ENCODE data around the gene MVD. TPM values are rescaled to one million over a fixed set of nuclear protein-coding genes. Genes with fewer than 3 reads are reported as not detected.

MVD gene
- total and polyA plus RNA-seq, 2 of the 4 experiments (the other 2 are of a cell fraction), result 18.3 to 28.4 TPM

- no peak overlapping the region for H3K23ac ChIP-seq (ENCODE audit: low read depth, low read length)
- H2BK5ac ChIP-seq (ENCODE audit: low read depth, low read length, poor library complexity, severe bottlenecking), result no peak overlapping the region
- no peak overlapping the region for H4K5ac ChIP-seq (ENCODE audit: low read depth, low read length)
- H2BK15ac ChIP-seq (ENCODE audit: low read depth, low read length), result no peak overlapping the region
- ATAC-seq (ENCODE audit: low read depth), result no peak
- no peaks in the 10 kb centered on the region for H3K27me3 ChIP-seq (ENCODE audit: control insufficient read depth, insufficient read depth, low read length)
- no peak overlapping the region for H2BK120ac ChIP-seq (ENCODE audit: low read depth, low read length)
- H3K9ac ChIP-seq (ENCODE audit: low read depth, low read length), result no peak overlapping the region
- H3K18ac ChIP-seq (ENCODE audit: low read depth, low read length), result no peak overlapping the region
- no peak overlapping the region for H4K91ac ChIP-seq (ENCODE audit: insufficient read depth, low read depth, low read length)
- no peak overlapping the region for H2BK20ac ChIP-seq (ENCODE audit: low read depth, low read length)
- POLR2A ChIA-PET (ENCODE audit: unreplicated experiment), result no interaction called here
- no peak overlapping the region for H3K4me2 ChIP-seq (ENCODE audit: low read depth, low read length)
- DNase-seq, result no peak
- no peak overlapping the region for H4K8ac ChIP-seq (ENCODE audit: low read depth in 2 of 2, low read length in 2 of 2)
- in situ Hi-C loops (cut with MboI; ENCODE audit: low sequenced_read_pairs), result no loop called here
- CTCF ChIA-PET, result no interaction called here
- no peak overlapping the region for H3K27ac ChIP-seq (ENCODE audit: insufficient read depth, low read length)
- H3K14ac ChIP-seq (replicated peaks; ENCODE audit: low read depth, low read length), result no peak overlapping the region
- no TSS peak for BruUV-seq (replicated peaks)
- no peak overlapping the region for H3K56ac ChIP-seq (ENCODE audit: extremely low read depth, insufficient read depth, low read length)
- dilution Hi-C loops (cut with HindIII; ENCODE audit: low sequenced_read_pairs, unreplicated experiment), result no loop called here
- peaks cover 27% of the 10 kb centered on the region for H3K36me3 ChIP-seq (ENCODE audit: control insufficient read depth, insufficient read depth, low read length)
- no peak overlapping the region for H2AFZ ChIP-seq (replicated peaks; ENCODE audit: low read length, poor library complexity)
- no peak overlapping the region for H2AK9ac ChIP-seq (replicated peaks; ENCODE audit: low read depth, low read length, poor library complexity)
- H3K79me1 ChIP-seq (ENCODE audit: low read depth in 1 of 2, low read length in 2 of 2), result peaks cover 5 to 59% of the 10 kb centered on the region in 2 experiments; a peak in 3 of 4 replicates
- WGBS, 2 experiments (ENCODE audit: extremely low coverage in 2 of 2, insufficient read length in 1 of 2), result no CpG with 5 or more reads among the region's 10 CpGs
- no peak overlapping the region for H2AK5ac ChIP-seq (ENCODE audit: low read depth, low read length)
- no peak overlapping the region for H3K4me3 ChIP-seq (ENCODE audit: insufficient read depth, low read depth, low read length)
- H3K9me1 ChIP-seq (ENCODE audit: insufficient read depth, low read length), result peaks cover 17% of the 10 kb centered on the region
- peaks cover 67% of the 10 kb centered on the region for H4K20me1 ChIP-seq (ENCODE audit: insufficient read depth, low read length)
- intact Hi-C loops (cut with micrococcal nuclease), result no loop called here
- H3K4me1 ChIP-seq (ENCODE audit: control insufficient read depth, insufficient read depth, low read length), result peaks cover 15% of the 10 kb centered on the region
- no peak for TF ChIP-seq RAD21 (IDR thresholded peaks at IDR 0.05; ENCODE audit: low read length)
- TF ChIP-seq, protein P1, sequence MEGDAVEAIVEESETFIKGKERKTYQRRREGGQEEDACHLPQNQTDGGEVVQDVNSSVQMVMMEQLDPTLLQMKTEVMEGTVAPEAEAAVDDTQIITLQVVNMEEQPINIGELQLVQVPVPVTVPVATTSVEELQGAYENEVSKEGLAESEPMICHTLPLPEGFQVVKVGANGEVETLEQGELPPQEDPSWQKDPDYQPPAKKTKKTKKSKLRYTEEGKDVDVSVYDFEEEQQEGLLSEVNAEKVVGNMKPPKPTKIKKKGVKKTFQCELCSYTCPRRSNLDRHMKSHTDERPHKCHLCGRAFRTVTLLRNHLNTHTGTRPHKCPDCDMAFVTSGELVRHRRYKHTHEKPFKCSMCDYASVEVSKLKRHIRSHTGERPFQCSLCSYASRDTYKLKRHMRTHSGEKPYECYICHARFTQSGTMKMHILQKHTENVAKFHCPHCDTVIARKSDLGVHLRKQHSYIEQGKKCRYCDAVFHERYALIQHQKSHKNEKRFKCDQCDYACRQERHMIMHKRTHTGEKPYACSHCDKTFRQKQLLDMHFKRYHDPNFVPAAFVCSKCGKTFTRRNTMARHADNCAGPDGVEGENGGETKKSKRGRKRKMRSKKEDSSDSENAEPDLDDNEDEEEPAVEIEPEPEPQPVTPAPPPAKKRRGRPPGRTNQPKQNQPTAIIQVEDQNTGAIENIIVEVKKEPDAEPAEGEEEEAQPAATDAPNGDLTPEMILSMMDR (conservative IDR thresholded peaks at IDR 0.05; ENCODE audit: low read depth, low read length), result no peak
- TF ChIP-seq RCOR1 (IDR thresholded peaks at IDR 0.05; ENCODE audit: insufficient replicate concordance, low read length), result no peak
- no peak for TF ChIP-seq BHLHE40 (IDR thresholded peaks at IDR 0.05; ENCODE audit: low read depth, low read length)
- TF ChIP-seq MAZ (IDR thresholded peaks at IDR 0.05; ENCODE audit: borderline replicate concordance, low read depth, low read length), result no peak
- TF ChIP-seq NFE2L2 (IDR thresholded peaks at IDR 0.05; ENCODE audit: low read depth, low read length), result no peak
- no peak for TF ChIP-seq POLR2A (IDR thresholded peaks at IDR 0.05; ENCODE audit: low read depth, low read length)
- TF ChIP-seq, protein P2, sequence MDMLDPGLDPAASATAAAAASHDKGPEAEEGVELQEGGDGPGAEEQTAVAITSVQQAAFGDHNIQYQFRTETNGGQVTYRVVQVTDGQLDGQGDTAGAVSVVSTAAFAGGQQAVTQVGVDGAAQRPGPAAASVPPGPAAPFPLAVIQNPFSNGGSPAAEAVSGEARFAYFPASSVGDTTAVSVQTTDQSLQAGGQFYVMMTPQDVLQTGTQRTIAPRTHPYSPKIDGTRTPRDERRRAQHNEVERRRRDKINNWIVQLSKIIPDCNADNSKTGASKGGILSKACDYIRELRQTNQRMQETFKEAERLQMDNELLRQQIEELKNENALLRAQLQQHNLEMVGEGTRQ (IDR thresholded peaks at IDR 0.05; ENCODE audit: low read depth, low read length), result no peak
- TF ChIP-seq, protein P3, sequence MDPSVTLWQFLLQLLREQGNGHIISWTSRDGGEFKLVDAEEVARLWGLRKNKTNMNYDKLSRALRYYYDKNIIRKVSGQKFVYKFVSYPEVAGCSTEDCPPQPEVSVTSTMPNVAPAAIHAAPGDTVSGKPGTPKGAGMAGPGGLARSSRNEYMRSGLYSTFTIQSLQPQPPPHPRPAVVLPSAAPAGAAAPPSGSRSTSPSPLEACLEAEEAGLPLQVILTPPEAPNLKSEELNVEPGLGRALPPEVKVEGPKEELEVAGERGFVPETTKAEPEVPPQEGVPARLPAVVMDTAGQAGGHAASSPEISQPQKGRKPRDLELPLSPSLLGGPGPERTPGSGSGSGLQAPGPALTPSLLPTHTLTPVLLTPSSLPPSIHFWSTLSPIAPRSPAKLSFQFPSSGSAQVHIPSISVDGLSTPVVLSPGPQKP (IDR thresholded peaks at IDR 0.05; ENCODE audit: borderline replicate concordance, low read depth, low read length), result no peak
- no peak for TF ChIP-seq SMC3 (IDR thresholded peaks at IDR 0.05; ENCODE audit: low read depth, low read length)
- no peak for TF ChIP-seq CHD1 (IDR thresholded peaks at IDR 0.05; ENCODE audit: low read depth, low read length)
- no peak for TF ChIP-seq FOS (IDR thresholded peaks at IDR 0.05; ENCODE audit: low read depth, low read length)
- TF ChIP-seq MAFK (IDR thresholded peaks at IDR 0.05; ENCODE audit: low read depth, low read length), result no peak
- no peak for TF ChIP-seq CEBPB (IDR thresholded peaks at IDR 0.05; ENCODE audit: low read depth, low read length)
- no peak for TF ChIP-seq MXI1 (IDR thresholded peaks at IDR 0.05; ENCODE audit: borderline replicate concordance, low read depth, low read length)
- no peak for TF ChIP-seq RFX5 (IDR thresholded peaks at IDR 0.05; ENCODE audit: low read depth, low read length)
- H3K4ac ChIP-seq (ENCODE audit: low read depth, low read length), result no peak overlapping the region
- H3K9me3 ChIP-seq (ENCODE audit: control insufficient read depth, insufficient read depth, low read length), result no peaks in the 10 kb centered on the region
Measured at GRCh38 chr16:88613293-88613692, 49.6 kb downstream of the MVD start.
